HG03175 (cell line): Measurements from ENCODE around the gene WDR81.
"Not testable (repeated sequence)": the region's sequence is repeated elsewhere in the genome, so short reads cannot be mapped to it uniquely, and the experiment has no call there.

Source experiments
- ATAC-seq: cut with Tn5 transposase; IDR thresholded peaks from one replicate; pipeline ENCODE4 v1.9.1; 2021; ENCODE audit warnings: mild to moderate bottlenecking, moderate library complexity; ENCODE audit not compliant: unreplicated experiment

The WDR81 gene

DNA sequence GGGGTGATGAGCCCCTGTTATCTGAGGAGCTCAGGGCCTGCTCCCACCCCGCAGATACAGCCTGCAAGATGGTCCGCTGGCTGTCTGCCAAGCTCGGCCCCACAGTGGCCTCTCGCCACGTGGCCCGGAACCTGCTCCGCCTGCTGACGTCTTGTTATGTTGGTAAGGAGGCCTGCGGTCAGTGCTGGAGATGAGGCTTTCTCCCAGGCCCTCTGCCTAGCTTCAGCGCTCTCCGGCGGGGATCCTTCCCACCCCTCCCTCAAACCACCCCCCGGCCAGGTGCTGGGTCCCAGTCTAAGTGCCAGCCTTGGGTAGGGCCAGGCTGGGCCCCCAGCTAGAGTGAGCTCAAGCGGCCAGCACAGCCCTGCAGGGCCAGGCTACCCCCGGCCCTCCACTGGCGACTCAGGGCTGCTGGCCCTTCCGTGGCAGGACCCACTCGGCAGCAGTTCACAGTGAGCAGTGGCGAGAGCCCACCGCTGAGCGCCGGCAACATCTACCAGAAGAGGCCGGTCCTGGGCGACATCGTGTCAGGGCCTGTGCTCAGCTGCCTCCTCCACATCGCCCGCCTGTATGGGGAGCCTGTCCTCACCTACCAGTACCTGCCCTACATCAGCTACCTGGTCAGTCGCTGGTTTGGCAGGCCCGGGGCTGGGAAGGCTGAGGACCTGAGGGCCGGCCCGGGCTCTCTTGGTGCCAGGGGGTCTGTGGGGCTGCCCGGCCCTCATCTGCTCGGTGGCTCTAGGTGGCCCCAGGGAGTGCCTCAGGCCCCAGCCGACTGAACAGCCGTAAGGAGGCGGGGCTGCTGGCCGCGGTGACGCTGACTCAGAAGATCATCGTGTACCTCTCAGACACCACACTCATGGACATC, 6.1 kb downstream of the WDR81 start:
- no peak for ATAC-seq

DNA sequence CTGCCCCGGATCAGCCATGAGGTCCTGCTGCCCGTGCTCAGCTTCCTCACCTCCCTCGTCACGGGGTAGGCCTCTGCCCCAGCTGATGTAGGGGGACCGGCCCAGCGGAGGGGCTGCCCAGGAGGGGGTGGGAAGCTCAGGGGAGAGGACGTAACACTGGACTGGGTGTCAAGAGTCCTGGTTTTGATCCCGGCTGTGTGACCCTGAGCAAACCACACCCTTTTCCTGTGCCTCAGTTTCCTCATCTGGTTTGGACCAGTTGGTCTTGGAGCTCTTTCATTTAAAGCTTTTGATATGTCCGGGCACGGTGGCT, 6.6 kb downstream of the WDR81 start:
- ATAC-seq = no peak

DNA sequence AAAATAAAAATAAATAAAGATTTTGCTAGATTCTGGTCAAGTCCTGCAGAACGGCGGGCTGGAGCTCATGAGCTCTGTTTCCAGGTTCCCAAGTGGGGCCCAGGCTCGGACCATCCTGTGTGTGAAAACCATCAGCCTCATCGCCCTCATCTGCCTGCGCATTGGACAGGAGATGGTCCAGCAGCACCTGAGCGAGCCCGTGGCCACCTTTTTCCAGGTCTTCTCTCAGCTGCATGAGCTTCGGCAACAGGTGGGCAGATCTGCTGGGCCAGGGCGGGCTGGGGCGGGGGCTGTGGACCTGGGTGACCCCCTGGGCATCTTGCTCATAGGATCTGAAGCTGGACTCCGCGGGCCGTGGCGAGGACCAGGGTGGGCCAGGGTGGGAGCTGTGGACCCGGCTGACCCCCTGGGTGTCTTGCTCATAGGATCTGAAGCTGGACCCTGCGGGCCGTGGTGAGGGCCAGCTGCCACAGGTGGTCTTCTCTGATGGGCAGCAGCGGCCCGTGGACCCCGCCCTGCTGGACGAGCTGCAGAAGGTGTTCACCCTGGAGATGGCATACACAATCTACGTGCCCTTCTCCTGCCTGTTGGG, 7.8 kb downstream of the WDR81 start:
- ATAC-seq = no peak

DNA sequence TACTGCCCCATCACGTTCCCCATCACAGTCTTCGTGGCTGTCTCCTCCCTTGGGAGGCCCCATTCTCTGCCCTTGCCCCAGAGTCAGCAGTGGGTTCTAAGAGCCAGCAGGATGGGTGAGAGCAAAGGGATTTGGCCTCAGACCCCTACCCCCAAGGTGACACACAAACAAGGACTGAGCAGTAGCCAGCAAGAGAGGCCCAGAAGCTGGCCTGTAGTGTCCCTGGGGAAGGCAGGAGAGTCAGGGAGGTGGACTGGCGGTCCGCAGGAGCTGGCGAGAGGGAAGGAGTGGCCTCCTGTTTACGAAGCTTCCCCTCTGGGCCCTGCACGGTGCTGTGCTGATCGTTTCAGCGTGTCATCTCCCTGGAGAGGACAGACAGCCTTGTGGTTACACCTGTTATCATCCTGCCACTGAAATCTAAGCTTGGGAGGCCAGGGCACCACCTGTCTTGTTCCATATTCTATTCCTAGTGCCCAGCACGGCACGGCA, 8.4 kb downstream of the WDR81 start:
- no peak for ATAC-seq

DNA sequence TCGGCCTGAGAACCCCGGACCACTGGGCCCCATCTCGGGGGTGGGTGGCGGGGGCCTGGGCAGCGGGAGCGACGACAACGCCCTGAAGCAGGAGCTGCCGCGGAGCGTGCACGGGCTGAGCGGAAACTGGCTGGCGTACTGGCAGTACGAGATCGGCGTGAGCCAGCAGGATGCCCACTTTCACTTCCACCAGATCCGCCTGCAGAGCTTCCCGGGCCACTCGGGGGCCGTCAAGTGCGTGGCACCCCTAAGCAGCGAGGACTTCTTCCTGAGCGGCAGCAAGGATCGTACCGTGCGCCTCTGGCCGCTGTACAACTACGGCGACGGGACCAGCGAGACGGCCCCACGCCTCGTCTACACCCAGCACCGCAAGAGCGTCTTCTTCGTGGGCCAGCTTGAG, 9.3 kb downstream of the WDR81 start:
- no peak for ATAC-seq

DNA sequence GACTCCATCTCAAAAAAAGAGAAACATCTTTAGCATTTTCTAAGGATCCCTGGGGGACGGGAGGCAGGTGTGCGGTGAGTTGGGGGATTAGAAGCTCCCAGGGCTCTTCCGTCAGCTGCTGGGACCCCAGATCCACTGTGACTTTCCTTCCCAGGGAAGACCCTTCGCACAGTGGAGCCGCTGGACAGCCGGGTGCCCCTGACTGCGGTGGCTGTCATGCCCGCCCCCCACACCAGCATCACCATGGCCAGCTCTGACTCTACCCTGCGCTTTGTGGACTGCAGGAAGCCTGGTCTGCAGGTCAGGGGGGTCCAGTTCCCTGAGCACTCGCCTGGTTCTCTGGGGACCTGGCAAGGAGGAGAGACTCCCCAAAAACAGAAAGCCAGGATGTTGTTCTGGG, 10.9 kb downstream of the WDR81 start:
- no peak for ATAC-seq

DNA sequence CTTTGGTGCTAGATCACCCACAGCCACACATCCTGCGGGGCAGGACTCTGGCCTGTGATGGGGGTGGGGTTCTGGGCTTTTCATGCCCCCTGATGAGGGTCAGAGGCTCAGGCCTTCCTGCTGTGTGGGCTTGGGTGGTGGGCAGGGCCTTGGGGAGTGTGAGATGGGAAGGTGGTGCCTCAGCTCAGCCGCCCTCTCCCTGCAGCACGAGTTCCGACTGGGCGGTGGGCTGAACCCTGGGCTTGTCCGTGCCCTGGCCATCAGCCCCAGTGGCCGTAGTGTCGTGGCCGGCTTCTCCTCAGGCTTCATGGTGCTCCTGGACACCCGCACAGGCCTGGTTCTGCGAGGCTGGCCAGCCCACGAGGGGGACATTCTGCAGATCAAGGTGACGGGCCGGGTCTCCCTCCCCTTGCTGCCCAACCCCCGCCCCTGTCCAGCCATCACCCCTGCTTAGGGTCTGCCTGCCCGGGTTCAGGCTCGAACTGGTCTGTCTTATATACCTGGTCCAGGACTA, 11.4 kb downstream of the WDR81 start:
- no peak for ATAC-seq

DNA sequence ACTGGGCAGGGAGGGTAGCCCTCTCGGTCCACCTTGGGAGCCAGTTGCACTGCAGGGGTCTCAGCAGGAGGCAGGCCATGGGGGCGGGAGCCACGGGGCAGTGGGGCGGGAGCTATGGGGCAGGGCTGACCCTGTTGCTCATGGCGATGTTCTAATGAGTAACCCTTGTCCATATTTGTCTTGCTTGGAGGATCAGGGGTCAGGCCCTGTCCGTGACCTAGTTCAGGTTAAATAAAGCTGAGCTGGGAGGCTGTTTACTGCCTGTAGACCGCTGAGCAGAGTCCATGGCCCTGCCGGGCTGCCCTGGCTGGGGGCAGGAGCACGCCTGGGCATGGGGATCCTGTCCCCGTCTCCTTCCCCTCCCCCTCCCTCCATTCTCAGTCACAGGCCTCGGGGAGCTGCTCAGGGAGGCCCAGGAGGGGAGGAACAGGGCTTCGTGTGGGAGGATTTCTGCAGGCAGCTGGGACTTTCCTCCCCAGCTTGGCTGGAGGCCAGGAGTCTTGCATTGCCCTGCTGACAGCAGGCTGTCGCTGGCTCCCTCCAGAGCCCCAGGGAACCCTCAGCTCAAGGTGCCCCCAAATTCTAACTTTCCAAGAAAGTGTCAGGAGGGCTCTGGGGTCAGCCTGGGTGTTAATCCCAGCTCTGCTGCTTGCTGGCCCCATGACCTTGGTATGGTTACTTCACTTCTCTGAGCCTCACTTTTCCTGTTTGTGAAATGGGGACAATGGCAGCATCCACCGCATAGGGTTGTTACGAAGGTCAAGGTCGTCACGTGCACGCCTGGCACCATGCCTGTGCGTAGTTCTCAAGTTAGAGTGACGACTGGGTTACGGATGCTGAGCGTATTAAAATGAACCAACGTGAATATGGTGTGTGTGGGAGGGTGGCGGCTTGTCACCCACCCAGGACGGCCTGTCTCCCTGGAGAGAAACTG, 12.1 kb downstream of the WDR81 start:
- no peak for ATAC-seq

DNA sequence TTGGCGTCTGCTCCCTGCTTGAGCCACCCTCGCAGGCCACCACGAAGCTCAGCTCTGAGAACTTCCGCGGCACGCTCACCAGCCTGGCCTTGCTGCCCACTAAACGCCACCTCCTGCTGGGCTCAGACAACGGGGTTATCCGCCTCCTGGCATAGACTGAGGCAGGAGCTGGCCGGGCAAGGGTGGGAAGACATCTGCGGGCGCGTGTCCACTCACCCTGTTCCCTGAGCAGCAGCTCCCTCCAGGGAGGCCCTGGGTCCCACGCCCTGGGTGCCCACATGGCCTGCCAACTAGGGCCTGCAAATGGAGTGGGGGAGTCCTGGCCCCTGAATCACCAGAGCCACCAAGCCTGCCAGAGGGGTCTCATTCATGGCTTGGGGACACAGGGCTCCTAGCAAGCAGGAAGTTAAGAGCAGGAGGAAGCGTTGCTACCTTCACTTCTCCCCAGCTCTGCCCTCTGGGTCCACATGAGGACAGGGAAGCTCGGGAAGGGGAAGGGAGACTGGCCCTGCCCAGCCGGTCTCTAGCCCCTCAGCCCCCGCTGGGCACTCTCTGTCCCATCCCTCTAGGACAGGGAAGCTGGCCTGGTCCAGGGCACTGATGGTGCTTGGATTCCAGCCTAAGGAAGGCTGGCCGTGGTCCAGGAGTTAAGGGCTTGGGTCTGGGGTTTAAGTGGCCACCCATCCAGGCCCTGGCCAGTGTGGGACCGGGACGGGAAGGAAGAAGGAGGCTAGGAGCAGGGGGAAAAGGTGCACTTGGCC, 13.2 kb downstream of the WDR81 start:
- no peak for ATAC-seq

DNA sequence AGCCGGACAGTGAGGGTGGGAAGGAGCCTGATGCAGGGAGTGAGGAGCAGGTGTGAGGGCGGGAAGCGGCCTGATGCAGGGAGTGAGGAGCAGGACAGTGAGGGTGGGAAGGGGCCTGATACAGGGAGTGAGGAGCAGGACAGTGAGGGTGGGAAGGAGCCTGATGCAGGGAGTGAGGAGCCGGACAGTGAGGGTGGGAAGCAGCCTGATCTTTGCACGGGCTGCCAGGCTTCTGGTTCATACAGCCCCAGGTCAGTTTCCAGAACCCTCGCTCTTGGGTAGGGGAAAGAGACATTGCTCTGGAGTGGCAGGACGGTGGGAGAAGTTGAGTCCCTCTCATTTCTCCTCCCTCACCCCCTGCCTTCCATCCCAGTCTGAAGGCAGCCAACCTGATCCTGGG, 17.4 kb downstream of the WDR81 start:
- not testable (repeated sequence) for ATAC-seq

DNA sequence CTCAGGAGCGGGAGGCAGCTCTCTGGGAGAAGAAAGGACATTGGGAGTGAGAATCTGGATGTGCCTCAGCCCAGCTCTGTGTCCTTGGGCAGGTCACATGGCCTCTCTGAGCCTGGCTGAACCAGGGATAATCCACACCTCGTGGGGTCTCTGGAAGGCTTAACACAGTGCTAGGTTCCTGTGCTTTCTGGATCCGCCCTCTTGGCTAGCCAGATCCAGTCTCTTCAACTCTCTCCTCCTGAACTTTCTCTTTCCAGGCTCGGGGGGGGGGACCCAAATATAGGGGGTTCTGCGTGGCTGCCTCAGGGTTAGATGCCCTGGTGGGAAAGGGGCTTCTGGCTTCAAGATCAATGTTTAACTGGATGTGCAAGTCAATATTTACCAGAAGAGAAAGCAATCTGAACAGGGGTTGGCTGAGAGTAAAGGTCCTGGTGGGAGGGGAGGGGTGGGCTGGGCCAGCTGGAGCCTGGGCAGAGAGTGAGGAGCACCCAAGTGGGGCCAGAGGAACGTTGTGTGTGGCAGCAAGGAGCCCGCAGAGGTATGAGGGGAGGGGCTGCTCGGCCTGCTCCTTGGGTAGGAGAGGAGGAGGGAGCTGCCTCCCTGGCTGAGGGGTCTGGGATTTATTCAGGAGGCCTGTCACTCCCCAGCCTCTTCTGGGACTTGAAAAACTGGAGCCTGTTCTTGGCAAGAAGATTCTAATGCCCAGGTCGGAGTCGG, 18.0 kb downstream of the WDR81 start, which contains the start of gene SERPINF2:
SERPINF2 (plus strand) TSS at position 501 of the 717 bp plus-strand sequence. CDS start 2,125 bp downstream, outside the sequence.
- ATAC-seq = no peak

DNA sequence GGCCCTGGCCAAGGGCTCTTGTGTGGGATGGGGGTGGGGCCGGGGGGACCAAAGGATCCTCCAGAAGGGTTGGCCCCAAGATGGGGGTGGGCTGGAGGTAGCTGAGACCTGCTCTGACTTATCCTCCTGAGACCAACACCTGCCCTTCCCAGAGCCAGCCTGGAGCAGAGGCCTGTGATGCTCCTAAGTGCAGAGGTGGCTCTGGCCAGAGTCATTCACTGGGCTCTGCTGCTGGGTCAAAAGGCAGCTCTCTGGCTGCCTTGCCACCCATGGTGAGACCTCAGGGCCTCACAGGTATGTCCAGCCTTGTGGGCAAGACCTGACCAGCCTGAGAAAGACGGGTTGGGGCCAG, 18.6 kb downstream of the WDR81 start:
- ATAC-seq = no peak

DNA sequence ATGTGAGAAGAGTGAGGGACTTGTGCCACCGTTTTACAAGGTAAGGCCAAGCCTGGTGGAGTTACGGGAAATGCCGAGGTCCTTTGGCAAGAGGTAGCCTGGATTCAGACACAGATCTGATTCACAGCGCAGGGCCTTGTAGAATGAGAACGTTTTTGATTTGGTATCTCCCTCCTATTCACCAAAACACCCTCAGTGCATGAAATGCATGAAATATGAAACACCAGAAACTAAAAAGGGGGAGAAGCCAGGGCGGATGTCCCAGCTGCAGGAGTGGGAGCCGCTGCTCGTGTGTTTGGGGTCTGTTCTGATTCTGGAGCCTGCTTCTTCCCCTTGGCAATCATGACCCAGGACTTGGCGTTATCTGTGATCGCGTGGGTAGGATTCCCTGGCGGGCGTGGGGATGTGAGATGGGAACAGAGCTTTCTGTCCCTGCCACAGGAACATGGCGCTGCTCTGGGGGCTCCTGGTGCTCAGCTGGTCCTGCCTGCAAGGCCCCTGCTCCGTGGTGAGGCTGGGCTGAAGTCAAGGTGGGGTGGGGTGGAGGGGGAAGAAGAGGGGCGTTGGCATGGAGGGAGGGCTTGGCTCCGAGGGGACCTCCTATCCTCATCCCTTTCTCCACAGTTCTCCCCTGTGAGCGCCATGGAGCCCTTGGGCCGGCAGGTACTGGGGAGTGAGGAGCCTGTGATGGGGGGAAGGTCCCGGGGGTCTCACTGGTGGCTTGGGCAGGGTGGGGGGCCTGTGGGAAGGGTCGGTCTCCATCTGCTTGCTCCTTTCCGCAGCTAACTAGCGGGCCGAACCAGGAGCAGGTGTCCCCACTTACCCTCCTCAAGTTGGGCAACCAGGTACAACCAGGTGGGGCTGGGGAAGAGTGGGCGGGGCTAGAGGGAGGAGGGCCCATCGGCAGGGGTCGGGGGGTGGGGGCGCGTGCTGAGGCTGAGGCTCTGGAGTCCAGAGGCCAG, 20.3 kb downstream of the WDR81 start:
- no peak for ATAC-seq

DNA sequence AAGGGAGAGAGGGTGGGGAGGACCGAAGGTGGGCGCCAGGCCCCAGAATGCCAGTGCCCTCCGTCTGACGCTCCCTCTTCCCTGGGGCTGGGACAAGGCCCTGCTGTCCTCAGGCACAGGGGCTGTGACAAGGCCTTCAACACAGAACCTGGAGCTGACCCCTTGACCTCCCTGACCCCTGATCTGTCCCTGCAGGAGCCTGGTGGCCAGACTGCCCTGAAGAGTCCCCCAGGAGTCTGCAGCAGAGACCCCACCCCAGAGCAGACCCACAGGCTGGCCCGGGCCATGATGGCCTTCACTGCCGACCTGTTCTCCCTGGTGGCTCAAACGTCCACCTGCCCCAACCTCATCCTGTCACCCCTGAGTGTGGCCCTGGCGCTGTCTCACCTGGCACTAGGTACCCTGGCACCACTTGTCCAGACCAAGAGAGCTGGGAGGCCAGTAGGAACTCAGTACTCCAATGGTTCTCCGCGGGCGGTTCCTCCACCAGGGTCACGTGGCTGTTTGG, 21.1 kb downstream of the WDR81 start:
- no peak for ATAC-seq

DNA sequence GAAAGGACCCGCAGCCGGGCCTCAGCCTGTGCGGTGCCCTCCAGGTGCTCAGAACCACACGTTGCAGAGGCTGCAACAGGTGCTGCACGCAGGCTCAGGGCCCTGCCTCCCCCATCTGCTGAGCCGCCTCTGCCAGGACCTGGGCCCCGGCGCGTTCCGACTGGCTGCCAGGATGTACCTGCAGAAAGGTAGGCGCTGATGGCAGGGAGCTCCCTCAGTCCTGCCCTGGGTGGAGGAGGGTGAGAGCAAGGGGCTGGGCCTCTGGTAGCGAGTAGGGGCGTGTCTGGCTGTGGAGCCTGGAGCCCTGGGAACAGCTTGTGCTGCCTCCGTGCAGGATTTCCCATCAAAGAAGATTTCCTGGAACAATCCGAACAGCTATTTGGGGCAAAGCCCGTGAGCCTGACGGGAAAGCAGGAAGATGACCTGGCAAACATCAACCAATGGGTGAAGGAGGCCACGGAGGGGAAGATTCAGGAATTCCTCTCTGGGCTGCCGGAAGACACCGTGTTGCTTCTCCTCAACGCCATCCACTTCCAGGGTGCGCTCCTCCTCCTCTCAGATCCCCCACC, 22.6 kb downstream of the WDR81 start:
- ATAC-seq = no peak

DNA sequence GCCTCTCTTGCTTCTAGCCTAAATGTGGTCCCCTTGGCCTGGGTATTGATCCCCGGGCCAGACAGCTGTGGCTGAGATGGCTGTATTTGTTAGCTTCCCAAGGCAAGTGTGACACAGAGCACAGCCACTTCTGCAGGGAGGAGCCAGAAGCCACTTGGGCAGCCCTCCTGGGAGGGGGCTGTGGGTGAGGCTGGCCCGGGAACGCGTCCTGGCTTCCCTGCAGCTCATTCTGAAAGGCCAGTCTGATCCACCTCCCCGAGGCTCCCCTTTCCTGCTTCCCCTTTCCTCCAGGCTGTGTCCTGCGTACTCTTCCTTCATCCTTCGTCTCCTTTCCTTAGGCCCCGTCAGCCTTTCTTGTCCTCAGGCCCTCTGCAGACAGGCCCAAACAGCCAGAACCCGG, 26.1 kb downstream of the WDR81 start:
- ATAC-seq = no peak

DNA sequence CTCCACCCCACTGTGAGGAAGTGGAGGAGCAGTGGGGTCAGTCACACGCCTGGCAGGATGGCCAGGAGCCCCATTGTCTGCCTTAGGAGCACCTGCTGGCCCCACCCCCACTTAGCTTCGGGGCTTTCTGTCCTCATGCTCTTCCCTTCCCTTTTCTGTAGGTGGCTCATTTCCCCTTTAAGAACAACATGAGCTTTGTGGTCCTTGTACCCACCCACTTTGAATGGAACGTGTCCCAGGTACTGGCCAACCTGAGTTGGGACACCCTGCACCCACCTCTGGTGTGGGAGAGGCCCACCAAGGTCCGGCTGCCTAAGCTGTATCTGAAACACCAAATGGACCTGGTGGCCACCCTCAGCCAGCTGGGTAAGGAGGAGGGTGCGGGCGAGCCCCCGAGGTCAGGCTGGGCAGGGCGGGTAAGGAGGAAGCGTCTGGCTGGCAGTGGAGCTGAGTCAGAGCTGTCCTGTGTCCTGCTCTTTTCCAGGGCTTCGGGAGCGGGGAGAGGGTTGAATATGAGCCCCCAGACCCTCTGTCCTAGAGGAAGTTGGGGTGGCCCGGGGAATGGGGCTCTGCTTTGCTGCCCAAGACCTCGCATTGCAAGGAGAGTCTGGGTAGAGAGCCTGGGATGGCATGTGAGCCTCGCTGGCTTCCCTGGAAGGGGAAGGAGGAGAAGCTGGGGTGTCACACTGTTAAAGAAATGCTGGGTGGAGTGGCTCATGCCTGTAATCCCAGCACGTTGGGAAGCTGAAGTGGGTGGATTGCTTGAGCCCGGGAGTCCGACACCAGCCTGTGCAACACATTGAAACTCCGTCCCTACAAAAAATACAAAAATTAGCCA, 28.1 kb downstream of the WDR81 start:
- no peak for ATAC-seq
